GM18870 (cell line): Measurements from ENCODE around the gene C1QTNF6.
A peak's percentile ranks its signal among the peaks of the same experiment; 100 is the strongest.

Experiments
- ATAC-seq: cut with Tn5 transposase; IDR thresholded peaks from one replicate; pipeline ENCODE4 v1.9.1; 2021; ENCODE audit warnings: moderate library complexity; ENCODE audit not compliant: unreplicated experiment

C1QTNF6 gene

DNA sequence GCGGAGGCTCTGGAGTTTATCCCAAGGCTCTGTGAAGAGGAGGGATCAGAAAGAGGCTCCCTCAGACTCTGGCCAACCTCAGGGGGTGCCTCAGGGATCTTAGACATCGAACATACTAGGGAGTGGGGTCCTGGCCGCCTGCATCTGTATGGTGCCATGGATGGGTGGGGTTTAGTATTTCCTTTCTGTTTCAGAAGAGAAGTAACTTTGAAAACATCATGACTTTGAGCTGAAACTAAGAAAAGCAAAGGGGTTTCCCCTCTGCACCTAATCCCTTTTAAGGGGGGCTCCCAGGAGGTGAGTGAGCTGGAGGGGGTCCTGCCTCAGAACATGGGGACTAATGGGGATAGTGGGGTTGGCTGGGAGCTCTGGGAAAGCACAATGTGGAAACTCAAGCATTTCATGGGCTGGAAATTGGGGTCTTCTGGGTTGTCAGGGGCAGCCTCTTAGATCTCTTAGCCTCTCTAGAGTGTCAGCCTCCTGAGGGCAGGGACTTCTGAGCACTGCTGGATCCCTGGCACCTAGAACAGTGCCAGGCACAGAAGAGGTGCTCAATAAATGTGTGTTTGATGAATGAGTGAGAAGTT lies 36.0 kb upstream of the C1QTNF6 start:
- ATAC-seq, result no peak

DNA sequence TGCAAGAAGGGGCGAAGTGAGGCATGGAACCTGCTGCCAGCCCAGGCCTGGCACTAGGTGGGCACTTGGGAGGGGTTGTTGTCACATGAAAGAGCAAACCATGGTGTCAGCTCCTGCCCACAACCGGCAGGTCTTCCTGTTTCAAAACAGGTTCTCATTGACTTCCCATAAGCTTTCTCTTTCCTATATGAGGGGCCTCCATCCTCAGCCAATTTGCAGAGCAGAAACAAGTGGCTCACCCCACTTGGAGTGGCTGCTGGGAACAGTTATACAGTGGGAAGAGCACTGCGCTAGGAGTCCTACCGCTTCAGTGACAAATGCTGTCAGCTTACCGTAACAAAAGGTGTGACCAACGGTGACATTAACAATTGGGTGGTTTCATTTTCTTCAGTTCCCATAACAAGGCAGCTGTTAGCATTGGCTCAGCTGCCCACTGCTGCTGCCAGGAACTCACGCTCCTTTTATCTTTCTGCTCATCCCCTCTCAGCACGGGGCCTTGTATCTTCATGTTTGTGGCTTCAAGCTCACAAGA lies 34.5 kb upstream of the C1QTNF6 start:
- ATAC-seq, result no peak

DNA sequence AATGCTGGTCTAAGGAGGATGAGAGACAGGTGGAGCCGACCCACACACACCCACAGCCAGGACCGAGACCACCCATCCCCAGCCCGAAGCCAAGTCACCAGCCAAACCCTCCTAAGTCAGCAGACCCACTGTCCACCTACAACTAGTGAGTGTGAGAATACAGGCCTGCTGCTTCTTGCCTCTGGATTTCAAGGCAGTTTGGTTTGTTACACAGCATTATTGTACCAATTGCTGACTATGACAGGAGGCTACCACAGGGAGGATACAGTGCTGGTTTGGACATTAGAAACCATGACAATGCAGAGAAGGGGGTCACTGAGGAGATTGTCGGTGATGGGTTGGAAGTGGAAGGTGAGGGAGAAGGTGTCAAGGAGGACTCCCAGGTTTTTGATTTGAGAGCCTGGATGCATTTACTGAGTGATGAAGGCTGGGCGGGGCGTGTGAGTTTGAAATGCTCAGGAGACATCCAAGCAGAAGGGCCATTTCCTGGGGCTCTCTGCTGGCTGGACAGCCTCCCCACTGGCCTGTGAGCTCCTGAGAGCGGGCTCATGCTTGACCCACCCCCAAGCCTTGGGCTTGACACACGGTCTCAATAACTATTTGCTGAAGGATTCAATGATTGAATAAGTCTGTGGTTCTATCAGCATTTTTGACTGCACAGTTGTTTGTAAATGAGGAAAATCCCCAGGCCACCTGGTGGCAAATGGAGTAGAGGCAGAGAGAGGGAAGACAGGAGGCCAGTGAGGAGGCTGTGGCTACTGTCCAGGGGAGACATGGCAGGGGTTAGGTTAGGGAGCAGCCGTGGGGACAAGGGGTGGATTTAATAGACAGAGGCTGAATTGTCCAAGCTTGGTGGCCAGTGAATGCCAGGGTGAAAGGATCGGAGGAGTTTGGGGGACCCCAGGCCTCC lies 33.6 kb upstream of the C1QTNF6 start:
- no peak for ATAC-seq

DNA sequence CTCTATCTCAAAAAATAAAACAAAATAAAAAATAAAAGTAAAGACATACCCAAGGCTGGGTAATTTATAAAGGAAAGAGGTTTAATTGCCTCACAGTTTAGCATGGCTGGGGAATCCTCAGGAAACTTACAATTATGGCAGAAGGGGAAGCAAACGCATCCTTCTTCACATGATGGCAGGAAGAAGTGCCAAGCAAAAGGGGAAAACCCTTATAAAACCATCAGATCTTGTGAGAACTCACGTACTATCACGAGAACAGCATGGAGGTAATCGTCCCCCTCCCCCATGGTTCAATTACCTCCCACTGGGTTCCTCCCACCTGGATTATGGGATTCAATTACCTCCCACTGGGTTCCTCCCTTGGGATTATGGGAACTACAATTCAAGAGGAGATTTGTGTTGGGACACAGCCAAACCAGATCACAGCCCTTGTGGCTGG lies 32.5 kb upstream of the C1QTNF6 start:
- no peak for ATAC-seq

DNA sequence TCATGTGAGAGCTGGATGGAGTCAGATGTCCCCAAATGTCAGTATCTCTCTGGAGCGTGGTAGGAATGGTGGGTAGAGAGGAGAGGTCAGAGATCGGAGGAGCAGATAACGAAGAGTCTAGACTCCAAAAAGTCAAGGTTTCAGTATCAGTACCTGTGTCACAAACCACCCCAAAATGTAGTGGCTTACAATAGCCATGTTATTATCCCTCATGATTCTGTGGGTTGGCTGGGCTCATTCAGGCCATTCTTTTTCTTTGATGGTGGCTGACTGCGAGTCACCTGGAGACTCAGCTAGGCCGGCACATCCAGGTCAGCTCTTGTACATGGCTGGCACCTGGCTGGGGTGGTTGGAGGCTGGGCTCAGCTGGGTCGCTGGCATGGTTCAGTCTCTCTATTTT lies 31.5 kb upstream of the C1QTNF6 start:
- no peak for ATAC-seq

DNA sequence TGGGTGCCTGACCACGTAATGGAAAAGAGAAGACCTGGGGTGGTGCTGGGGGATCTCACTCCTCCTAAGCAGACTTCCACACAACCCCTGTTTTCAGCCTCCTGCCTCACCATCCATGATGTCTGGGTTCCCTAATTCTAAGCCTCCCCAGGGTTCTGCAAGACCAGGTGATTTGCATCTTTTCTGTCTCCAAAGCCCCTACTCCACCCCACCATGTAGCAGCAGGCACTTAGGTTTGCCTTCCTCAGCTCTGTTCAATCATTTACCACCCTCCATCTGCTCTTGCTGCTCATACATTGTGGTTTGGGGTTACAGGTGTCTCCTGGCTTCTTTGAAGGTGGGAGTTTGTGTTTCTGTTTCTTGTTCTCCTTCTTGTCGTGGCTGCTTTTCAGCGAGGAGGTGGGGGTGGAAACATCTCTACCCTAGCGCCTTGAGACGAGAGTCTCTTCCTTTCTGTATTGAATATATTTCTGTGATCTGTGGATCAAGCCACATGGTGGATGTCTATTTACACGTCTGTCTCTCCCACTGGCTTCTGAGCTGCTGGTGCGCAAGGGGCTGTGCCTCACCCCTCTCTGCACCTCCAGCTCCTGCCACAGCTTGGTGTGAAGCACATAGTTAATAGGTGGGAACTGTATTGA lies 30.8 kb upstream of the C1QTNF6 start:
- peak; percentile 82 for ATAC-seq

DNA sequence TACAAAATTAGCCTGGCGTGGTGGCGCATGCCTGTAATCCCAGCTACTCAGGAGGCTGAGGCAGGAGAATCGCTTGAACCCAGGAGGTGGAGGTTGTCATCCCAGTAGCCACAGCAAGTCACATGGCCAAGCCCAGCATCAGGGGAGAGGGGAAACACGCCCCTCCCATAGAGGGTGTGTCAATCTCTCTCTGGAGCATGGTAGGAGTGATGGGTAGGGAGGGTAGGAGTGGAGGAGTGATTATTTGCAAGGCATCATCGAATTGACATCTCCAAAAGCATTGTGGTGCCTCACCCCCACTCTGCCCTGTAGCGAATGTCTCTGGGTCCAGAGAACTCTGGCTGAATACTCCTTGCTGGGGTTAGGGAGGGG lies 30.3 kb upstream of the C1QTNF6 start:
- ATAC-seq, result peak; percentile 10

DNA sequence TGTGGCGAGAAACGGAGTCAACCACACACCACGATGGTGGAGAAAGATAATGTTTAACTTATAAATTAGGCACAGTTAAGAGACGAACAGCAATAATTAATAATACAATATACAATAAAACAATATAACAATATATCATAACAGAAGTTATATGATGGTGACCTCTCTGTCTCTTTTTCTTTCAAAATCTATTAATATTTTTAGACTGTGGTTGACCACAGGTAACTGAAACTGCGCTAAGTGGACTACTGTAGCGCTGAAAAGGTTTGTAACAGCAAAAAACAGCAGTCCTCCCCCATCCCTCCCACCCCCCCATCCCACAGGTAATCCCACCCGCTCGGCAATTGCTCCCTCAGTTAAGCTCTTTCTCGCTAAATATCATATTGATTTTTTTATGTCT lies 27.8 kb upstream of the C1QTNF6 start:
- no peak for ATAC-seq

DNA sequence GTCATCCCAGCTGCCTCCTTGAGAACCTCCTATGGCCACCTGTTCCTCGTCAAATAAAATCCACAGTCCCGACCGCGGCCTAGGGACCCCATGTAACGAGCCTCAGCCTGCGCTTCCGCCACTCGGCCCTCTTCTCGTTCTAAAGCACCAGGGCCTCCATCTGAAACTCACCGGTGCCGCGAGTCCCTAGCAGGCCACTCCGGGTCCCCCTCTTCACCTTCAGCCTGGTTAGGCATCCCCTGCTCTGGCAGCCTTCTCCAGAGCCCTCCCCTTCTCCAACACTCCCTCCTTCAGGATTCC lies 26.6 kb upstream of the C1QTNF6 start:
- no peak for ATAC-seq

DNA sequence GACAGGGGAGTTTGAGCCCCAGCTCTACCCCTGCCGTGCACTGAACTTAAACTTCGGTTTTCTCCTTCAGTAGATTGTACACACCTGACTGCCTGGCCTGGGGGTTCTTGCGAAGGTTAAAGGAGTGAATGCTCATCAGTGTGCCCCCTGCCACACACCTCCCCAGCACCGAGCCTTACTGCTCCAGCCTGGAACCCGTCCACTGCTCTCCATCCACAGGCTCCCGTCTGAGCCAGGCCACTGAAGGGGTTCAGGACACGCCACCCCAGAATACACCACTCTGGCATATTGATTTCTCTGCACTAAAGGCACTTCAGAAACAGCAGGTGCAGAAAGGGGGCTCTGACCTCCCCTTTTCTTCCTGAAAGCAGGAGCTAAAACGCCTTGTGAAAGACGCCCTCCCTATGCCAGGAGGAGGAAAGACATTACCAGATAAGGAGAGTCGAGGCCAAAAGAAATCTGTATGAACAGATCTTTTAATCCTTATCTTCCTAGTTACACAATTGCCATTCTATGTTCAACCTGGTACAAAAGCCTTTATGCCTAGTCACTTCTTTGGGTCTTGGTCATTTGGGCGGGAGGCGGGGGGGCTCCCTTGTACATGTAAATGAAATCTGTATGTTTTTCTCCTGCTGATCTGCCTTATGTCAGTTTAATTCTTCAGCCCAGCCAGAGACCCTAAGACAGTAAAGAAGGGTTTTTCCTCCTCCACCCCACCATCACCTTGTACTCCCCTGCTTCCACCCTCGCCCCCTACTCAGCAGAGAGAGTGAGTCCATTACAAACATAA lies 26.1 kb upstream of the C1QTNF6 start:
- ATAC-seq, result no peak

DNA sequence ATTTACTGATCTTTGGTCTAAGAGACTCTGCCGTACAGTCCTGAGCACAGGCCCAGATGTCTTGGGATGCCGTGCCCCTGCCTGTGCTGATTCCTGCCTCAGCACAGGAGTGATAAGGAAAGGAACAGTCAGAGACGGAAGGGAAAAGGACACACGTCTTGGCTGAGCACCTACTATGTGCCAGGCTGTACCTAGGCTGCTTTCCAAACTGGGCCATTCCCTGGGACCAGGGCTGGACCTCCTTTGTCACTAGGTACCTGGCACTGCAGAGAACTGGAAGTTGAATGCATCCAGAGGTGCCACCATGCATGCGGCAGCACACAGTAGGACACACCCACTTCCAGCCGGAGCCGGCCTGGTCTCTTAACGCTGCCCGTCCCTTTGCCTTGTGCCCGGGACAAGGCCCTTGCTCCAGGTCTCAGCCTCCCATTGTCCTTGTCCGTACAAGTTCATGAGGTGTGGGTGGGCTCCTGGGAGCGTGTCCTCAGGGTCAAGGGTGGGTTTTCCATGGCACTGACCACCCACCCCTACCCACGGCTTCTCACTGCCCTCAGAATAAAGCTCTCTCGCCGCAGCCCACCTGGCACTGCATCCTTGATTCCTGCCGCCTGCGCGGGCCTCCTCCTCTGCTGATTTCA lies 25.3 kb upstream of the C1QTNF6 start:
- no peak for ATAC-seq

DNA sequence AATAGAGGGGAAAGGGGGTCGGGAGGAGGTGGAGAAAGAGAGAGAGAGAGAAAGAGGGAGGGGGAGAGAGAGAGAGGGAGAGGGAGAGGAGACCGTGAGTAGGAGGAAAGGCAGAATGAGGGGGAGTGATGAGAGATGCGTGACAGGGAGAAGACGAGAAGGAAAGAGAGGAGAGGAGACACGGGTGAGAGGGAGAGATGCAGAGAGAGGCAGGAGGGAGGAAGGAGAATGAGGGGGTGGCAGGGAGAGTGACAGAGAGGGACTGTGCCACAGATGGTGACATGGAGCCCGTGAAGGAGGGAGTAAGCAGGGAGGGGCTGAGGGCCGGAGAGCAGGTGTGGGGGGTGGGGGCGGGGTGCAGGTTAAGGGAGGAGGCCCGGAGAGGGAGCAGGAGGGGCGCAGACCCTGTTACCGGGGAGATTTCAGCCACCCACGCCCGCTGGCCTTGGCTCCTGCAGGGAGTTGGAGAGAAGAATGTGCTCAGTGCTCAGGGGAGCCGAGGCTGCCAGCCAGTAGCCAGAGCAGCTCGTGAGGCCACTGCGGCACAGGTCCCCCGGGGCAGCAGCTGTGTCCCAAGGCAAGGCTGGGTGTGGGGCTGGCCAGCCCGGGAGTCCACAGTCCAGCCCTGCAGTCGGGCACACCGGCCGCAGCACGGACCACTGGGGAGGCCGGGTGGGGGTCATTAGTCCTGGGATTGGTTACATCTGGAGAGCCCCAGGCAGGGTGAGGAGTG lies 24.3 kb upstream of the C1QTNF6 start, which contains the start of gene SSTR3:
SSTR3 (minus strand) TSS at position 304 of the 733 bp plus-strand sequence. CDS start 4,674 bp downstream, outside the sequence.
- no peak for ATAC-seq

DNA sequence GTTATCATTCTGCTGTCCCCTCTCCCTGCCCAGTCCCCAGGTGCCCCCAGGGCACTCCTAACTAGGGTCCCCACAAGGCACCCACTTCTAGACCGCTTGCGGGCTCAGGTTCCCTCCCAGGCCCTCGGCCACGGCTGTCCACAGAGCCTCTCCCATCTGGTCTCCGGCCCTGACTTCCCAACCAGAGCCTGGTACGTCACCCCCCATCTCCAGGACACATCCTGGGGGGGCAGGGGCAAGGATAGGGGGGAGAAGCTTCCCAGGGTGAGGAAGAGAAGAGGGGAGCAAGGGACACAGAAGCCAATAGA lies 23.8 kb upstream of the C1QTNF6 start:
- no peak for ATAC-seq

DNA sequence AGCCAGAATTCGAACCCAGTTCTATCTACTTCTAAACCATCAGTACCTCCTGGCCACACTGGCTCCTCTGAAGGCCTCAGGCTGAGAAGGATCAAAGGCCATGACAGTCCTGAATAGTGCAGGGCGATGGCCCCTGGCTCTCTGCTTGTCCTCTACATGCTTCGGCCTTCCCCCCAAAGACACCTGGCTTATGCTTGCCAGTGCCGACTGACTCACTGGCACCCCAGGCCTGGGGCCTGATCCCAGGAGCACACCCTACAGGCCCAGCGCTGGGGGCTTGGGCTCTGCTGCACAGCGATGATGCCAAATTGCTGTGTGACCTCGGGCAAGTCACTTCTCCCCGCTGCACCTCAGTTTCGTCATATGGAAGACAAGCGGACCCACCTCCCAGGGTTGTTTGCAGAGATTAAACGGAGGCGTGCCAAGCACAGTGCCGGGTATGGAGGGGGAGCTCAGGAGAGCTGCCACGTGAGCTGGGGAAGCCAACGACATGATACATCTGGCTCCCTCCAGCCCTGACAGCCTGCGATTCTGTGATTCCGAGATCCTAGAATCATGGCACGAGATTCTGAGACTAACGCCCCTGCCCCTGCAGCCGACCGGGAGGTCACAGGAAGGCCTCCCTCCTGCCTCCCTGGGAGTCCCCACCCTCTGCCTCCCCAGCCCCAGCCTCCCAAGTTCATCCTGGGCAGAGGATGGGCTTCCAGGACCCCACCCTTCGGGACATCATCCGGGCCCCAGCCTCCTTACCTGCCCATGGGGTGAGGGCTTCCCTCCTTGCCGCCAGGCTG lies 23.2 kb upstream of the C1QTNF6 start:
- no peak for ATAC-seq

DNA sequence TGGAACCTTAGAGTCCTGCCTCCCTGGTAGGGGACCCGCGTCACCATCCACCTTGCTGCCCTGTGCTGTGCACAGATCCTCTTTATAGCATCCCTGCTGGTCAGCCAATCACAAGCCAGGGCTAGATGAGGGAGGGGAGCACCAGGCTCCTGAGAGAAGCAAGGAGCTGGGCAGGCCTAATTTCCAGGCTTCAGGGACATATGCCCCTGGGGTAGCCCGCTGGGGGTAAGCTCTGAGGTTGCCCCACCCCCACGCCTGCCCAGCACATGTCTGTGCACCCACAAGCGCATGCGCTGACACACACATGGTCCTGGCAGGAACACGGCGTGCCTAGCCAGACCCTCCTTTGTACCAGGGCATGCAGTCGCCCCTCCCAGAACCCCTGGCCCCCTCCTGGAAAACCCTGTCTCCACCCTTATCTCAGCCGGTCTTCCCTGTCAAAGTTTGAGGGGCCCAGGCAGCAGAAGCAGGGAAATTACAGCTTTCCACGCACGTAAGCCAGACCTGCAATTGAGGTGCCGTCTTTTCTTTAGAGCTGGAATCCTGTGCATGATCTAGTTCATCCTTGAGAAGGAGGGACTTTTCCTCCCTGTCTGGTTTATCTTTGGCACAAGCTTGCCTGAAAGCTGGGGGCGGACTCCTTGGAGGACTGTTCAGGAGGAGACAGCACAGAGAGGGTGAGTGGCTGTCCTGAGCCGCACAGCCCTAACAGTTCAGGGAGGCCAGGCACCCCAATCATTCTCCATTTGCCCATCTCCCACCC lies 22.2 kb upstream of the C1QTNF6 start:
- ATAC-seq, result no peak

DNA sequence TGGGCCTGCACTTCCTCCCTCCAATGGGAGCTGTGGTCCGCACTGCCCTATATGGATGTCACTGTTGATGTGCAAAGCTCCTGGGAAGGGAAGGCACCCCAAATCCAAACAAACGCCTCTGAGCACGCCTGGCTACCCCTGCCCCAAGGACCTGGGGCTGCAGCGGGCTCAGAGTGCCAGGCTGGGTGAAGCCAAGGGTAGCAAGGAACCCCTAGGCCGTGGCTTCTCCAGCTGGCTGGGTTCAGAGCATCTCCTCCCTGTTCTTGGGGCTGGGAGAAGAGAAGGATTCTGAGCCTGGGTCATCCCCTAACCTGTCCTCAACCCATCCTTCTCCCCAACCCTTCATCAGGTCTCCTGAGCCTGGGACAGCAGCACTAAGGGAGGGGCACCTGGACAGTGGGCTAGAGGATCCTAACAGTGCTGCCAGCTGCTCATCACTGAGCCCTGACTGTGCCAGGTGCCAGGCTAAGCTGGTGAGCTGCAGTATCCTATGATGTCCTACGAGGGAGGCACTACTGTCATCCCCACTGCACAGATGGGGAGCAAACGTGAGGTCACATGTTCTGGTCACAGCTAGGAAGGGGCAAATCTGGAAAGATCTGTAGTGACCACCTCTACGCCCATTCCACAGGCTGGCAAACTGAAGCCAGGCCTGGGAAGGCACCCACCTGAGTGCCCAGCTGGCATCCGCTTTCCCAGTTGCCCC lies 21.2 kb upstream of the C1QTNF6 start:
- no peak for ATAC-seq

DNA sequence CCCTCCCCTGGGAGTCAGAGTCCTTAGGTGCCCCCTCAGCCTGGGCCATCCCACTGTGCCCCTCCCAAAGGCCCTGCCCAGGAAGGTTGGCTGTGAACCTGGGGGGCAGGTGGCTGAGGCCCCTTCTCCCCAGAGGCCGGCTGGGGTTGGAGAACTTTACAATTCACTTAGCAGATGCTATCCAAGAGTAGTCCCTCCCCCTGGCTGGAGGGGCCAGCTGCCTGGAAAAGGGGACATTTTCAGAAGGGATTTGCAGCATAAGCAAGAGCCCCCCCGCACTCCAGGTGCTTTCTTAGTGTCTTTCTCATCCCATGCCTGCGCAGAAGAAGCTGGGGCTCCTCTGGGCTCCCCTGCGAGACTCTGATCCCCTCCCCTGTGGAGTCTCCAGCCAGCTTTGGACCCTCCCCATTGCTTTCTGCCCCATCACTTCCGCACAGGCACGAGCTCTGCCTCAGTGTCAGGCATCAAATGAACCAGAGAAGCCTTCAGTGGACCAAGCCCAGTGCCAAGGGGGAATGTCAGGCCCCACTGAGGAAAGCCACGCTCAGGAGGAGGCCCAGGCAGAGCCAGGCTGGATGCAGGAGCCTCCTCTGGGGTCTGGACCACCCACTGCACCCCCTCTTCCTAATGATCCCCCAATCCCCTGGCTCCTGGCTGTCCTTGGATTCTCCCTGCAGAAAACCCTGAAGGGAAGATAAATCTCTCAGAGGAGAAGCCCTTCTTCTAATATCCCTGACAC lies 20.5 kb upstream of the C1QTNF6 start:
- ATAC-seq, result no peak
